HepG2 (cell line): ENCODE data around the gene CTNNBL1. TPM values are rescaled to one million over a fixed set of nuclear protein-coding genes. Genes with fewer than 3 reads are reported as not detected.

Experiments
- ATAC-seq: fragments of 200-7000 bp; cut with Tn5 transposase; 3 replicates; pipeline ENCODE4 v1.9.1; 2020; ENCODE audit warnings: mild to moderate bottlenecking, moderate library complexity
- BruUV-seq: library from RNA; stranded (reverse); fragments of 400-500 nt; replicated peaks from 2 replicates; lab custom pipeline; 2021; lab: Mats Ljungman, UMichigan
- CTCF ChIA-PET: fragments of 300-600 bp; formaldehyde crosslinking; extraction: SDS; loops from one replicate; lab custom pipeline; 2021; ENCODE audit warnings: low total read pairs, inconsistent platforms, low intra/inter-chr PET ratio; lab: Yijun Ruan, JAX
- POLR2A ChIA-PET: fragments of 350-600 bp; sonication (Branson Sonifier 250); formaldehyde crosslinking; loops from one replicate; lab custom pipeline; 2020; ENCODE audit warnings: antibody characterized with exemption, inconsistent platforms; lab: Yijun Ruan, JAX
- DNase-seq: peaks from one replicate; pipeline ENCODE4 v3.0.0-alpha.2; 2015; ENCODE audit warnings: low spot score
- FAIRE-seq: peaks from 3 replicates; lab custom pipeline; 2011; peaks lifted over from hg19 to GRCh38; lab: Jason Lieb, UNC
- H2AFZ ChIP-seq: one replicate; pipeline ENCODE4 v1.6.1; 2011; ENCODE audit warnings: low read length, inconsistent platforms
- H3K27ac ChIP-seq: fragments of 300-600 bp; 3 replicates; pipeline ENCODE4 v1.8.0; 2011; ENCODE audit warnings: mixed run types, mild to moderate bottlenecking, mixed read lengths, low read length, inconsistent platforms; ENCODE audit not compliant: insufficient read depth; ENCODE audit errors: extremely low read length
- H3K27me3 ChIP-seq, 2 experiments: fragments of 200-600 bp in 1 of 2; 2 replicates in 1 of 2; 3 replicates in 1 of 2; pipeline versions ENCODE4 v1.6.0 to v1.8.0; 2011; ENCODE audit warnings: low read length in 2 of 2, mild to moderate bottlenecking in 2 of 2, moderate library complexity in 2 of 2, inconsistent platforms in 1 of 2; ENCODE audit not compliant: insufficient read depth in 2 of 2, control insufficient read depth in 1 of 2
- H3K36me3 ChIP-seq, 2 experiments: fragments of 200-600 bp in 1 of 2; replicated peaks in 1 of 2; 2 replicates in 1 of 2; 3 replicates in 1 of 2; pipeline versions ENCODE4 v1.5.1 to v1.8.0; 2011; ENCODE audit warnings: low read length in 2 of 2, inconsistent platforms in 1 of 2; ENCODE audit not compliant: insufficient read depth in 2 of 2, control insufficient read depth in 1 of 2
- H3K4me1 ChIP-seq: 2 replicates; pipeline ENCODE4 v1.5.1; 2012; ENCODE audit warnings: low read length, inconsistent platforms; ENCODE audit not compliant: insufficient read depth
- H3K4me2 ChIP-seq: 2 replicates; pipeline ENCODE4 v1.6.0; 2011; ENCODE audit warnings: low read depth, low read length, inconsistent platforms
- H3K4me3 ChIP-seq, 3 experiments: fragments of 200-600 bp in 1 of 3; sonication (generic), shearing (Covaris generic) in 1 of 3; replicated peaks in 1 of 3; 2 replicates each; pipeline ENCODE4 v1.5.1; 2011 to 2016; ENCODE audit warnings: low read length in 3 of 3, inconsistent platforms in 2 of 3, low read depth in 2 of 3, mild to moderate bottlenecking in 2 of 3, control low read depth in 1 of 3, mixed read lengths in 1 of 3; ENCODE audit not compliant: insufficient read depth in 1 of 3
- H3K79me2 ChIP-seq: one replicate; pipeline ENCODE4 v1.6.1; 2011; ENCODE audit warnings: low read length, inconsistent platforms; ENCODE audit not compliant: insufficient read depth
- H3K9ac ChIP-seq: 2 replicates; pipeline ENCODE4 v1.6.0; 2011; ENCODE audit warnings: mild to moderate bottlenecking, low read depth, low read length, inconsistent platforms; ENCODE audit not compliant: insufficient read depth
- H3K9me3 ChIP-seq: 2 replicates; pipeline ENCODE4 v1.5.1; 2012; ENCODE audit warnings: mild to moderate bottlenecking, low read length
- H4K20me1 ChIP-seq: 2 replicates; pipeline ENCODE4 v1.6.0; 2011; ENCODE audit warnings: inconsistent platforms, mild to moderate bottlenecking, low read length, moderate library complexity; ENCODE audit not compliant: insufficient read depth
- AFF4 ChIP-seq: sonication (generic); formaldehyde crosslinking; IDR thresholded peaks from 2 replicates; pipeline ENCODE4 v1.4.0; 2020; ENCODE audit warnings: missing genetic modification reagents
- SATB2 ChIP-seq: sonication (generic); formaldehyde crosslinking; IDR thresholded peaks from 2 replicates; pipeline ENCODE4 v1.5.0; 2020; ENCODE audit warnings: missing genetic modification reagents
- YY1 ChIP-seq: IDR thresholded peaks from 2 replicates; pipeline ENCODE4 v1.6.1; 2011; ENCODE audit warnings: low read length, low read depth, moderate library complexity, mild to moderate bottlenecking; ENCODE audit not compliant: insufficient read depth, insufficient replicate concordance
- ZNF20 ChIP-seq: sonication (generic); formaldehyde crosslinking; IDR thresholded peaks from 2 replicates; pipeline ENCODE4 v1.4.0; 2020; ENCODE audit warnings: mild to moderate bottlenecking, moderate library complexity, missing genetic modification reagents
- ZNF282 ChIP-seq: fragments of 450-650 bp; IDR thresholded peaks from 2 replicates; pipeline ENCODE4 v1.6.1; 2018; ENCODE audit not compliant: partially characterized antibody
- ZNF512B ChIP-seq: sonication (generic); formaldehyde crosslinking; IDR thresholded peaks from 2 replicates; pipeline ENCODE4 v1.5.1; 2020; ENCODE audit warnings: missing genetic modification reagents, mild to moderate bottlenecking, borderline replicate concordance
- WGBS: methylation state at CpG from one replicate; pipeline ENCODE4 v1.1.6; 2017; ENCODE audit warnings: low lambda C conversion rate; 5-methylcytosine and 5-hydroxymethylcytosine counted together
- in situ Hi-C: cut with HindIII; loops from 2 replicates; pipeline ENCODE4 v1.10.0; 2017; ENCODE audit warnings: low pct_unique_long_range_greater_than_20kb; ENCODE audit not compliant: extremely low pct_ligation_motif_present
- intact Hi-C: fragments of 100-400 bp; cut with micrococcal nuclease; formaldehyde crosslinking; loops from one replicate; pipeline ENCODE4 v1.10.0; 2022; ENCODE audit not compliant: unreplicated experiment
- polyA plus RNA-seq, 8 experiments: library from polyadenylated mRNA; depleted of rRNA in 3 of 8; stranded (reverse) in 7 of 8; unstranded in 1 of 8; fragments of >200 nt; fragmentation: Illumina TruSeq in 4 of 8; extraction: Trizol in 4 of 8; gene quantifications; 2 replicates each; pipeline versions ENCODE4 v1.2.1 to v1.2.3, GENCODE V29; 2011 to 2016; ENCODE audit warnings: low read depth in 4 of 8, missing spikeins in 1 of 8, mixed read lengths in 1 of 8; ENCODE audit not compliant: insufficient read depth in 1 of 8
- total RNA-seq, 5 experiments: library from RNA; depleted of rRNA; stranded (reverse); fragments of >200 nt; fragmentation: Illumina TruSeq; extraction: Trizol; gene quantifications; 2 replicates each; pipeline ENCODE4 v1.2.3, GENCODE V29; 2016; ENCODE audit warnings: low read depth in 1 of 5
- TF ChIP-seq, protein P1 (sequence below): sonication (generic); formaldehyde crosslinking; IDR thresholded peaks from 2 replicates; pipeline ENCODE4 v1.4.0; 2020; ENCODE audit warnings: missing genetic modification reagents
- TF ChIP-seq, protein P2 (sequence below): sonication (generic); IDR thresholded peaks from 2 replicates; pipeline ENCODE4 v1.6.1; 2016; ENCODE audit warnings: low read depth, borderline replicate concordance

CTNNBL1 gene
- total and polyA plus RNA-seq, 2 of the 13 experiments (the other 11 are each of a cell fraction or from before 2014, with no cell fraction given): 49.3 to 94.6 TPM

DNA sequence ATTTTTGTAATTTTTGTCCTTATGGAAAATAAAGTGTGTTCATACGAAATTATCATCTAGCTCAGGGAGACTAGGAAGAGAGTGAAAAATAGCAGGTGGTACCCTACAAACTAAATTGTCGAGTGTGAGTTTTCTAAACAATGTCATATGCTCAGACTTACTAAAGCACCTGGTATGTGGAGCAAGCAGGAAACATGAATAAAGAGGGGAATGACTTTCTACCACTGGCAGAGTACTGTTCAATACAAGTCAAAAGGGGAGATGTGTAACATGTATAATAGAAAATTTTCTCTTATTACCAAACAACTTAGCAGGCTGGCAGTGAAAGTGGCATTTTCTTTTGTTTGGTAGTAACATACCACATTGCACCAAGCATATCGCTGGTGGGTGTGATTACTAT, 36.1 kb downstream of the CTNNBL1 start:
- BruUV-seq: no TSS peak
- 93% methylated on average over 3 of the region's 3 CpGs for WGBS
- Histone ChIP-seq H3K9me3 (no peaks in the 10 kb centered on the region), H4K20me1 (no peaks in the 10 kb centered on the region), H2AFZ (no peak overlapping the region), H3K4me2 (no peak overlapping the region), H3K27ac (no peak overlapping the region), H3K4me1 (peaks cover 40% of the 10 kb centered on the region), H3K27me3 (no peaks in the 10 kb centered on the region), H3K4me3 (no peak overlapping the region), H3K36me3 (peaks cover 7 to 18% of the 10 kb centered on the region in 2 experiments), H3K9ac (no peak overlapping the region), H3K79me2 (peaks cover 26% of the 10 kb centered on the region)
- FAIRE-seq (no peak), ATAC-seq (no peak), DNase-seq (no peak)
- in situ Hi-C loops (no loop called here), intact Hi-C loops (no loop called here)
- no peak for TF ChIP-seq YY1
- TF ChIP-seq SATB2 (CRISPR knock-in tag): no peak
- POLR2A ChIA-PET: no interaction called here
- CTCF ChIA-PET: no interaction called here

GRCh38 chr20:37733416-37733815, 39.6 kb downstream of the CTNNBL1 start:
- Histone ChIP-seq H3K4me1 (peaks cover 18% of the 10 kb centered on the region; the same call in 1 of the 2 replicates), H2AFZ (no peak overlapping the region), H3K4me2 (no peak overlapping the region), H4K20me1 (no peaks in the 10 kb centered on the region), H3K9ac (no peak overlapping the region), H3K36me3 (peaks cover 14 to 36% of the 10 kb centered on the region in 2 experiments), H3K27me3 (no peaks in the 10 kb centered on the region), H3K4me3 (no peak overlapping the region), H3K9me3 (no peaks in the 10 kb centered on the region), H3K79me2 (peaks cover 16% of the 10 kb centered on the region), H3K27ac (no peak overlapping the region)
- ChIA-PET CTCF (no interaction called here), POLR2A (no interaction called here)
- FAIRE-seq (no peak), ATAC-seq (no peak), DNase-seq (no peak)
- in situ Hi-C loops (no loop called here), intact Hi-C loops (no loop called here)
- 94% methylated on average over 4 of the region's 4 CpGs for WGBS
- no TSS peak for BruUV-seq
- no peak for TF ChIP-seq ZNF512B (CRISPR knock-in tag)
- TF ChIP-seq, protein P1, sequence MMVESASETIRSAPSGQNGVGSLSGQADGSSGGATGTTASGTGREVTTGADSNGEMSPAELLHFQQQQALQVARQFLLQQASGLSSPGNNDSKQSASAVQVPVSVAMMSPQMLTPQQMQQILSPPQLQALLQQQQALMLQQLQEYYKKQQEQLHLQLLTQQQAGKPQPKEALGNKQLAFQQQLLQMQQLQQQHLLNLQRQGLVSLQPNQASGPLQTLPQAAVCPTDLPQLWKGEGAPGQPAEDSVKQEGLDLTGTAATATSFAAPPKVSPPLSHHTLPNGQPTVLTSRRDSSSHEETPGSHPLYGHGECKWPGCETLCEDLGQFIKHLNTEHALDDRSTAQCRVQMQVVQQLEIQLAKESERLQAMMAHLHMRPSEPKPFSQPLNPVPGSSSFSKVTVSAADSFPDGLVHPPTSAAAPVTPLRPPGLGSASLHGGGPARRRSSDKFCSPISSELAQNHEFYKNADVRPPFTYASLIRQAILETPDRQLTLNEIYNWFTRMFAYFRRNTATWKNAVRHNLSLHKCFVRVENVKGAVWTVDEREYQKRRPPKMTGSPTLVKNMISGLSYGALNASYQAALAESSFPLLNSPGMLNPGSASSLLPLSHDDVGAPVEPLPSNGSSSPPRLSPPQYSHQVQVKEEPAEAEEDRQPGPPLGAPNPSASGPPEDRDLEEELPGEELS (CRISPR knock-in tag): no peak
- no peak for TF ChIP-seq ZNF282
- TF ChIP-seq AFF4 (CRISPR knock-in tag): no peak
- TF ChIP-seq, protein P2, sequence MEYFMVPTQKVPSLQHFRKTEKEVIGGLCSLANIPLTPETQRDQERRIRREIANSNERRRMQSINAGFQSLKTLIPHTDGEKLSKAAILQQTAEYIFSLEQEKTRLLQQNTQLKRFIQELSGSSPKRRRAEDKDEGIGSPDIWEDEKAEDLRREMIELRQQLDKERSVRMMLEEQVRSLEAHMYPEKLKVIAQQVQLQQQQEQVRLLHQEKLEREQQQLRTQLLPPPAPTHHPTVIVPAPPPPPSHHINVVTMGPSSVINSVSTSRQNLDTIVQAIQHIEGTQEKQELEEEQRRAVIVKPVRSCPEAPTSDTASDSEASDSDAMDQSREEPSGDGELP: no peak
- TF ChIP-seq ZNF20 (CRISPR knock-in tag): no peak
